K562 (cell line): ENCODE data around the gene CALB2. TPM values are rescaled to one million over a fixed set of nuclear protein-coding genes. Genes with fewer than 3 reads are reported as not detected.

Experiments used
- ATAC-seq: fragments of 200-7000 bp; cut with Tn5 transposase; 3 replicates; pipeline ENCODE4 v1.9.1; 2020; ENCODE audit warnings: moderate library complexity
- BruUV-seq: library from RNA; stranded (reverse); fragments of 400-500 nt; replicated peaks from 2 replicates; lab custom pipeline; 2021; lab: Mats Ljungman, UMichigan
- CTCF ChIA-PET: fragments of 300-600 bp; formaldehyde crosslinking; extraction: SDS; loops from one replicate; lab custom pipeline; 2021; ENCODE audit warnings: low intra/inter-chr PET ratio; lab: Yijun Ruan, JAX
- POLR2A ChIA-PET: fragments of 300-600, 350-650 bp; sonication (Branson Sonifier 250); formaldehyde crosslinking; extraction: SDS; loops from one replicate; lab custom pipeline; 2021; ENCODE audit warnings: antibody characterized with exemption, inconsistent platforms; lab: Yijun Ruan, JAX
- DNase-seq, 4 experiments: peaks; one replicate each; pipeline versions ENCODE4 v3.0.0 to v3.0.0-alpha.2; 2011 to 2018; ENCODE audit warnings: low spot score in 3 of 4, mixed read lengths in 3 of 4; ENCODE audit errors: extremely low read depth in 1 of 4
- FAIRE-seq: peaks from 2 replicates; lab custom pipeline; 2011; peaks lifted over from hg19 to GRCh38; lab: Jason Lieb, UNC
- H2AFZ ChIP-seq: 2 replicates; pipeline ENCODE4 v1.6.0; 2011; ENCODE audit warnings: low read depth, low read length, control low read depth, inconsistent platforms
- H3K27ac ChIP-seq: fragments of 200-600 bp; 3 replicates; pipeline ENCODE4 v1.8.0; 2011; ENCODE audit warnings: low read depth, mild to moderate bottlenecking, control low read depth, inconsistent platforms, low read length, moderate library complexity, mixed read lengths; ENCODE audit errors: extremely low read depth
- H3K27me3 ChIP-seq, 2 experiments: fragments of 300-600 bp in 1 of 2; 2 replicates in 1 of 2; 3 replicates in 1 of 2; pipeline versions ENCODE4 v1.6.0 to v1.8.0; 2011; ENCODE audit warnings: inconsistent platforms in 2 of 2, low read length in 2 of 2, mild to moderate bottlenecking in 1 of 2, mixed read lengths in 1 of 2, moderate library complexity in 1 of 2; ENCODE audit not compliant: control insufficient read depth in 2 of 2, insufficient read depth in 2 of 2
- H3K36me3 ChIP-seq: fragments of 300-600 bp; 3 replicates; pipeline ENCODE4 v1.8.0; 2011; ENCODE audit warnings: mild to moderate bottlenecking, low read length, inconsistent platforms; ENCODE audit not compliant: control insufficient read depth, insufficient read depth
- H3K4me1 ChIP-seq, 2 experiments: fragments of 200-600 bp in 1 of 2; replicated peaks in 1 of 2; 2 replicates in 1 of 2; 3 replicates in 1 of 2; pipeline versions ENCODE4 v1.5.1 to v1.8.0; 2011; ENCODE audit warnings: inconsistent platforms in 2 of 2, low read length in 2 of 2, mild to moderate bottlenecking in 1 of 2, mixed read lengths in 1 of 2, moderate library complexity in 1 of 2; ENCODE audit not compliant: control insufficient read depth in 2 of 2, insufficient read depth in 2 of 2
- H3K4me2 ChIP-seq: 2 replicates; pipeline ENCODE4 v1.6.1; 2011; ENCODE audit warnings: low read length, control low read depth, inconsistent platforms, mixed read lengths; ENCODE audit not compliant: insufficient read depth
- H3K4me3 ChIP-seq: fragments of 200-600 bp; sonication (generic), shearing (Covaris generic); 2 replicates; pipeline ENCODE4 v1.5.1; 2016; ENCODE audit warnings: control low read depth, inconsistent platforms
- H3K79me2 ChIP-seq: fragments of 200-600 bp; 3 replicates; pipeline ENCODE4 v1.8.0; 2011; ENCODE audit warnings: low read length, inconsistent platforms; ENCODE audit not compliant: control insufficient read depth, insufficient read depth
- H3K9ac ChIP-seq, 2 experiments: 2 replicates each; pipeline versions ENCODE4 v1.6.0 to v1.6.1; 2011; ENCODE audit warnings: low read depth in 2 of 2, low read length in 2 of 2, control low read depth in 1 of 2, inconsistent platforms in 1 of 2, mild to moderate bottlenecking in 1 of 2, mixed read lengths in 1 of 2; ENCODE audit not compliant: insufficient read depth in 1 of 2
- H3K9me1 ChIP-seq: one replicate; pipeline ENCODE4 v1.6.0; 2011; ENCODE audit warnings: inconsistent platforms, mild to moderate bottlenecking, low read length, moderate library complexity; ENCODE audit not compliant: control insufficient read depth, insufficient read depth
- H3K9me3 ChIP-seq: replicated peaks from 2 replicates; pipeline ENCODE4 v1.5.1; 2011; ENCODE audit warnings: low read depth, low read length, inconsistent platforms; ENCODE audit not compliant: control insufficient read depth, insufficient read depth
- H4K20me1 ChIP-seq: replicated peaks from 2 replicates; pipeline ENCODE4 v1.6.1; 2011; ENCODE audit warnings: low read length, inconsistent platforms, mixed read lengths; ENCODE audit not compliant: control insufficient read depth, insufficient read depth
- ADNP ChIP-seq: fragments of 200-800 bp; sonication (Bioruptor generic); IDR thresholded peaks from 2 replicates; pipeline ENCODE4 v1.6.1; 2016; ENCODE audit warnings: missing genetic modification characterization, missing compliant biosample characterization
- CSDE1 ChIP-seq, 2 experiments: fragments of 450-650 bp; IDR thresholded peaks; 2 replicates each; pipeline ENCODE4 v1.6.1; 2016; ENCODE audit warnings: mild to moderate bottlenecking in 1 of 2
- DACH1 ChIP-seq: fragments of 450-650 bp; IDR thresholded peaks from 2 replicates; pipeline ENCODE4 v1.6.1; 2018; ENCODE audit not compliant: partially characterized antibody
- FOXJ2 ChIP-seq: fragments of 200-800 bp; sonication (Bioruptor generic); IDR thresholded peaks from 2 replicates; pipeline ENCODE4 v1.6.1; 2016; ENCODE audit warnings: missing genetic modification characterization, missing compliant biosample characterization
- KHSRP ChIP-seq: fragments of 450-650 bp; IDR thresholded peaks from 2 replicates; pipeline ENCODE4 v1.6.1; 2017
- MEIS2 ChIP-seq: fragments of 450-650 bp; IDR thresholded peaks from 2 replicates; pipeline ENCODE4 v1.6.1; 2014; ENCODE audit warnings: mild to moderate bottlenecking; ENCODE audit not compliant: partially characterized antibody
- NR0B1 ChIP-seq: fragments of 450-650 bp; IDR thresholded peaks from one replicate; pipeline ENCODE4 v1.6.1; 2018; ENCODE audit warnings: mild to moderate bottlenecking, moderate library complexity; ENCODE audit not compliant: partially characterized antibody
- NR4A1 ChIP-seq, 2 experiments: fragments of 250-450 bp in 1 of 2; fragments of 450-650 bp in 1 of 2; sonication (Bioruptor Pico) in 1 of 2; IDR thresholded peaks; 2 replicates each; pipeline versions ENCODE4 v1.4.0 to v1.6.1; 2016 to 2020; ENCODE audit warnings: mild to moderate bottlenecking in 2 of 2, missing compliant biosample characterization in 1 of 2, missing genetic modification characterization in 1 of 2, moderate library complexity in 1 of 2
- SMAD2 ChIP-seq: fragments of 150-350 bp; IDR thresholded peaks from 2 replicates; pipeline ENCODE4 v1.6.1; 2014; ENCODE audit warnings: low read depth, mild to moderate bottlenecking, low read length
- TFAM ChIP-seq: fragments of 250-450 bp; sonication (Bioruptor Pico); conservative IDR thresholded peaks from 2 replicates; pipeline ENCODE4 v1.5.0; 2021; ENCODE audit warnings: mild to moderate bottlenecking, moderate library complexity
- YY1 ChIP-seq, 3 experiments: IDR thresholded peaks; 2 replicates each; pipeline ENCODE4 v1.6.1; 2011; ENCODE audit warnings: low read length in 2 of 3, mild to moderate bottlenecking in 2 of 3, moderate library complexity in 2 of 3, borderline replicate concordance in 1 of 3, control low read depth in 1 of 3, low read depth in 1 of 3; ENCODE audit not compliant: insufficient read depth in 3 of 3, insufficient replicate concordance in 2 of 3, control insufficient read depth in 1 of 3, insufficient read length in 1 of 3; ENCODE audit errors: extremely low read depth in 1 of 3
- ZBTB11 ChIP-seq, 3 experiments: fragments of 200-800 bp in 1 of 3; fragments of 250-450 bp in 1 of 3; fragments of 450-650 bp in 1 of 3; sonication (Bioruptor Pico) in 1 of 3; sonication (Bioruptor generic) in 1 of 3; formaldehyde crosslinking in 1 of 3; IDR thresholded peaks; 2 replicates each; pipeline versions ENCODE4 v1.6.1 to v1.8.0; 2016 to 2022; ENCODE audit warnings: mild to moderate bottlenecking in 2 of 3, missing genetic modification characterization in 2 of 3, missing compliant biosample characterization in 1 of 3, moderate library complexity in 1 of 3
- ZKSCAN1 ChIP-seq: fragments of 150-350 bp; IDR thresholded peaks from 2 replicates; pipeline ENCODE4 v1.6.1; 2016; ENCODE audit warnings: low read depth, low read length
- ZNF512 ChIP-seq: IDR thresholded peaks from 2 replicates; pipeline ENCODE4 v1.6.1; 2016; ENCODE audit warnings: missing genetic modification characterization, missing compliant biosample characterization
- WGBS: fragments of 100-300 bp; shearing (Covaris generic); methylation state at CpG from one replicate; pipeline ENCODE4 v1.1.6; 2016; ENCODE audit warnings: low coverage, mixed read lengths; ENCODE audit not compliant: insufficient coverage; ENCODE audit errors: missing lambda C conversion rate; 5-methylcytosine and 5-hydroxymethylcytosine counted together
- in situ Hi-C: fragments of 300-500 bp; cut with MboI; formaldehyde crosslinking; loops from 4 replicates; pipeline ENCODE4 v1.15.0; 2018; ENCODE audit warnings: inconsistent platforms, mixed read lengths
- intact Hi-C: fragments of 100-400 bp; cut with micrococcal nuclease; formaldehyde crosslinking; loops from 2 replicates; pipeline ENCODE4 v1.14.2; 2022
- polyA plus RNA-seq, 8 experiments: library from polyadenylated mRNA; depleted of rRNA in 4 of 8; stranded (reverse) in 5 of 8; unstranded in 3 of 8; fragments of >200 nt; fragmentation: Nextera tagmentation in 2 of 8; fragmentation: Illumina TruSeq in 1 of 8; extraction: Ambion mirVana in 2 of 8; extraction: Trizol in 1 of 8; gene quantifications; 2 replicates each; pipeline versions ENCODE4 v1.2.1 to v1.2.3, GENCODE V29; 2011 to 2014; ENCODE audit warnings: inconsistent platforms in 1 of 8, missing spikeins in 1 of 8
- total RNA-seq, 7 experiments: library from RNA; depleted of rRNA in 6 of 7; stranded (reverse); fragments of >200 nt in 6 of 7; fragmentation: Illumina TruSeq in 2 of 7; extraction: Trizol in 2 of 7; gene quantifications; 2 replicates each; pipeline versions ENCODE4 v1.2.1 to v1.2.3, GENCODE V29; 2011 to 2021; ENCODE audit warnings: low replicate concordance in 1 of 7

Gene CALB2
- total and polyA plus RNA-seq, 9 of the 15 experiments (the other 6 are each of a cell fraction or from before 2014, with no cell fraction given): not detected

- TF ChIP-seq KHSRP: no peak
- TF ChIP-seq ADNP (tag): no peak
- no peak for TF ChIP-seq NR4A1 (CRISPR knock-in tag; IDR thresholded peaks at IDR 0.05)
- no peak for TF ChIP-seq NR4A1 (tag; IDR thresholded peaks at IDR 0.05)
Observed at GRCh38 chr16:71407731-71408130, 49.2 kb downstream of the CALB2 start (continued).

DNA sequence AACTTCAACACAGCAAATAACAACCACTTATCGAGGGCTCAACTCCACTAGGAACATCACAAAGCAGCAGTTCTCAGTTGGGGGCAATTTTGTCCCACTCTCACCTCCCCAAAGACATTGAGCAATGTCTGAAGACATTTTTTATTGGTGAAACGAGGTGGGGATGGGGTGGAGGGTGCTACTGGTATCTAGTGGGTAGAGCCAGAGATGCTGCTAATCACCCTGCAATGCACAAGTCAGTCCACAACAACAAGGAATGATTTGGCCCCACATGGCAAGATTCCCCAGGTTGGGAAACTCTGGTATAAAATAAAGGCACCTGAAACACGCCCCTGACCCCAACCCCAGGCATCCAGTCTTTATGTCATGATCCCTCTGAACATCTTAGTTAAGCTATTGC lies 50.0 kb downstream of the CALB2 start:
- Histone ChIP-seq H3K4me2 (no peak overlapping the region), H3K79me2 (no peaks in the 10 kb centered on the region), H3K9me1 (no peaks in the 10 kb centered on the region), H2AFZ (no peak overlapping the region), H3K36me3 (no peaks in the 10 kb centered on the region), H3K4me1 (peaks cover 0 to 10% of the 10 kb centered on the region in 2 experiments; a peak in 3 of 5 replicates), H3K4me3 (no peak overlapping the region), H3K9ac (no peak overlapping the region), H3K9me3 (no peaks in the 10 kb centered on the region; the same call in 1 of the 2 replicates), H4K20me1 (0 out of 2 replicates have a peak, but pooled peaks cover 12% of the 10 kb centered on the region), H3K27ac (no peak overlapping the region), H3K27me3 (peaks cover 10 to 42% of the 10 kb centered on the region in 2 experiments)
- ATAC-seq (no peak), DNase-seq (no peak), FAIRE-seq (no peak)
- ChIA-PET POLR2A (interaction anchor here (0.5 kb wide), 1 partner anchor 23 kb away, joined by 3 read pairs; no protein-coding TSS in a partner anchor), CTCF (no interaction called here)
- in situ Hi-C loops: no loop called here
- BruUV-seq: no TSS peak
- WGBS: 0% methylated on average over 3 of the region's 3 CpGs
- intact Hi-C loops: no loop called here
- TF ChIP-seq ZNF512 (tag) (no peak), CSDE1 (IDR thresholded peaks at IDR 0.05) (no peak), SMAD2 (no peak), MEIS2 (no peak), ZBTB11 (CRISPR knock-in tag; IDR thresholded peaks at IDR 0.05) (no peak), NR0B1 (no peak), YY1 (IDR thresholded peaks at IDR 0.05; ENCODE audit: borderline replicate concordance in 1 of 3, control insufficient read depth in 1 of 3, extremely low read depth in 1 of 3, insufficient read depth in 3 of 3, insufficient read length in 1 of 3, insufficient replicate concordance in 2 of 3, low read depth in 1 of 3, low read length in 2 of 3) (no peak), TFAM (CRISPR knock-in tag) (no peak), FOXJ2 (no peak), DACH1 (no peak), ZKSCAN1 (no peak)
